Neuron (in vitro differentiated cells): ENCODE measurements around the gene BPIFB6.

Experiments
- H2AFZ ChIP-seq: one replicate; pipeline ENCODE4 v1.6.1; 2013; ENCODE audit warnings: low read depth, mild to moderate bottlenecking, inconsistent platforms, low read length, moderate library complexity
- H3K27me3 ChIP-seq: one replicate; pipeline ENCODE4 v1.6.1; 2013; ENCODE audit warnings: low read length; ENCODE audit not compliant: insufficient read depth
- H3K36me3 ChIP-seq: one replicate; pipeline ENCODE4 v1.6.1; 2013; ENCODE audit warnings: low read length; ENCODE audit not compliant: insufficient read depth
- H3K4me1 ChIP-seq: one replicate; pipeline ENCODE4 v1.6.1; 2013; ENCODE audit warnings: low read length; ENCODE audit not compliant: insufficient read depth
- H3K4me3 ChIP-seq: 2 replicates; pipeline ENCODE4 v1.5.1; 2013; ENCODE audit warnings: mild to moderate bottlenecking, low read length, moderate library complexity
- H3K9me3 ChIP-seq: one replicate; pipeline ENCODE4 v1.6.1; 2013; ENCODE audit warnings: low read length

BPIFB6 gene

GRCh38 chr20:33093582-33093981, 62.1 kb downstream of the BPIFB6 start:
- Histone ChIP-seq H3K4me1 (no peaks in the 10 kb centered on the region), H3K27me3 (no peaks in the 10 kb centered on the region), H3K36me3 (no peaks in the 10 kb centered on the region), H3K9me3 (no peaks in the 10 kb centered on the region), H3K4me3 (no peak overlapping the region), H2AFZ (no peak overlapping the region)
